Keratinocyte (primary cell): ENCODE measurements around the gene ZBTB2. TPM values are rescaled to one million over a fixed set of nuclear protein-coding genes. Genes with fewer than 3 reads are reported as not detected.

Source experiments
- DNase-seq: peaks from one replicate; pipeline ENCODE4 v3.0.0-alpha.2; 2011; ENCODE audit warnings: low read depth, missing footprints, low spot score
- FAIRE-seq: peaks from 2 replicates; lab custom pipeline; 2011; peaks lifted over from hg19 to GRCh38; lab: Jason Lieb, UNC
- H2AFZ ChIP-seq: 2 replicates; pipeline ENCODE4 v1.6.0; 2012; ENCODE audit warnings: low read length, control low read depth, inconsistent platforms; ENCODE audit not compliant: control insufficient read depth
- H3K27ac ChIP-seq: 2 replicates; pipeline ENCODE4 v1.5.1; 2011; ENCODE audit warnings: low read length; ENCODE audit not compliant: control insufficient read depth, insufficient read depth
- H3K27me3 ChIP-seq: 3 replicates; pipeline ENCODE4 v1.6.0; 2011; ENCODE audit warnings: low read length; ENCODE audit not compliant: control insufficient read depth, insufficient read depth; ENCODE audit errors: extremely low read depth
- H3K36me3 ChIP-seq, 2 experiments: 2 replicates in 1 of 2; 3 replicates in 1 of 2; pipeline ENCODE4 v1.5.1; 2011; ENCODE audit warnings: low read length in 2 of 2, mild to moderate bottlenecking in 1 of 2; ENCODE audit not compliant: control insufficient read depth in 2 of 2, insufficient read depth in 2 of 2; ENCODE audit errors: extremely low read depth in 1 of 2
- H3K4me1 ChIP-seq: 3 replicates; pipeline ENCODE4 v1.5.1; 2011; ENCODE audit warnings: low read length; ENCODE audit not compliant: control insufficient read depth, insufficient read depth; ENCODE audit errors: extremely low read depth
- H3K4me2 ChIP-seq: 3 replicates; pipeline ENCODE4 v1.6.0; 2011; ENCODE audit warnings: low read depth, low read length; ENCODE audit not compliant: control insufficient read depth, insufficient read depth; ENCODE audit errors: extremely low read depth
- H3K4me3 ChIP-seq, 3 experiments: fragments of 200-600 bp in 1 of 3; sonication (generic) in 1 of 3; 2 replicates in 2 of 3; 3 replicates in 1 of 3; pipeline ENCODE4 v1.5.1; 2011 to 2016; ENCODE audit warnings: low read length in 3 of 3, mild to moderate bottlenecking in 3 of 3, control low read depth in 2 of 3, inconsistent platforms in 1 of 3, low read depth in 1 of 3, mixed read lengths in 1 of 3, mixed run types in 1 of 3, moderate library complexity in 1 of 3; ENCODE audit not compliant: control insufficient read depth in 2 of 3, insufficient read depth in 2 of 3; ENCODE audit errors: extremely low read depth in 1 of 3
- H3K79me2 ChIP-seq: 2 replicates; pipeline ENCODE4 v1.6.0; 2012; ENCODE audit warnings: low read length; ENCODE audit not compliant: control insufficient read depth, insufficient read depth
- H3K9ac ChIP-seq: 3 replicates; pipeline ENCODE4 v1.6.0; 2011; ENCODE audit warnings: low read length; ENCODE audit not compliant: control insufficient read depth, insufficient read depth; ENCODE audit errors: extremely low read depth
- H3K9me1 ChIP-seq: 3 replicates; pipeline ENCODE4 v1.6.0; 2011; ENCODE audit warnings: low read length; ENCODE audit not compliant: control insufficient read depth, insufficient read depth; ENCODE audit errors: extremely low read depth
- H3K9me3 ChIP-seq: 2 replicates; pipeline ENCODE4 v1.5.1; 2012; ENCODE audit warnings: low read depth, low read length; ENCODE audit not compliant: control insufficient read depth
- H4K20me1 ChIP-seq: 3 replicates; pipeline ENCODE4 v1.6.0; 2011; ENCODE audit warnings: low read length; ENCODE audit not compliant: control insufficient read depth, insufficient read depth; ENCODE audit errors: extremely low read depth
- CTCF ChIP-seq, 3 experiments: IDR thresholded peaks in 1 of 3; conservative IDR thresholded peaks in 1 of 3; optimal IDR thresholded peaks in 1 of 3; 2 replicates in 2 of 3; 3 replicates in 1 of 3; pipeline versions ENCODE3 to v1.5.1; 2011; ENCODE audit warnings: low read length in 3 of 3, mild to moderate bottlenecking in 3 of 3, moderate library complexity in 2 of 3, control low read depth in 1 of 3, inconsistent platforms in 1 of 3; ENCODE audit not compliant: insufficient read depth in 2 of 3; ENCODE audit errors: extremely low read depth in 1 of 3
- EZH2 ChIP-seq: IDR thresholded peaks from one replicate; pipeline ENCODE4 v1.6.1; 2012; ENCODE audit warnings: inconsistent platforms, mild to moderate bottlenecking, low read length, moderate library complexity
- dilution Hi-C: fragments of 300-500 bp; cut with MboI; formaldehyde crosslinking; loops from one replicate; pipeline ENCODE4 v1.7.0; 2020; ENCODE audit warnings: low sequenced_read_pairs; ENCODE audit not compliant: extremely low pct_ligation_motif_present
- polyA plus RNA-seq, 5 experiments: library from polyadenylated mRNA; depleted of rRNA in 3 of 5; stranded (reverse) in 3 of 5; stranded (forward) in 1 of 5; unstranded in 1 of 5; fragments of >200 nt; gene quantifications; 1 replicate in 1 of 5; 2 replicates in 3 of 5; 3 replicates in 1 of 5; pipeline versions ENCODE4 v1.2.1 to v1.2.3, GENCODE V29; 2011 to 2012; ENCODE audit warnings: missing spikeins in 2 of 5, low read depth in 1 of 5, low replicate concordance in 1 of 5

ZBTB2 gene
- polyA plus RNA-seq, 1 donor (not counting 4 experiments of a cell fraction or from before 2014, with no cell fraction given), result 10.9 TPM

DNA sequence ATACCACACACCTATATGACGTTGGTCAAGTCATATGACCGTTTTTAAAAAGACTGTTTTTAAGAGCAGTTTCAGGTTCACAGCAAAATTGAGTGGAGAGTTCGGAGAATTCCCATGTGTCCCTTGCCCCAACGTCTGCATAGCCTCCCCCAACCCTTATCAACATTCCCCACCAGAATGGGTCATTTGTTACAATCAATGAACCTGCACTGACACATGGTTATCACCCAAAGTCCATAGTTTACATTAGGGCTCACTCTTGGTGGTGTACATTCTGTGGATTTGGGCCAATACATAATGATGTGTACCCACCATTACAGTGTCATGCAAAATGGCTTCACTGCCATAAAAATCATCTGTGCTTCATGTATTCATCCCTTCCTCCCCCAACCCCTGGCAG is 52.0 kb downstream of the ZBTB2 start:
- H3K27me3 ChIP-seq, result no peaks in the 10 kb centered on the region
- H3K9me3 ChIP-seq, result no peaks in the 10 kb centered on the region
- FAIRE-seq (no peak), DNase-seq (no peak)
- no peak overlapping the region for H3K27ac ChIP-seq
- no peak overlapping the region for H3K4me2 ChIP-seq
- no peak overlapping the region for H3K4me3 ChIP-seq
- TF ChIP-seq CTCF (optimal IDR thresholded peaks at IDR 0.05 in 1 of 3, IDR thresholded peaks at IDR 0.05 in 1 of 3, conservative IDR thresholded peaks at IDR 0.05 in 1 of 3; ENCODE audit: extremely low read depth in 1 of 3, insufficient read depth in 2 of 3, low read length in 3 of 3), result no peak
- TF ChIP-seq EZH2, result no peak
- no peaks in the 10 kb centered on the region for H3K79me2 ChIP-seq
- H3K9ac ChIP-seq, result no peak overlapping the region
- no peaks in the 10 kb centered on the region for H4K20me1 ChIP-seq
- no peak overlapping the region for H2AFZ ChIP-seq
- no peaks in the 10 kb centered on the region for H3K4me1 ChIP-seq
- dilution Hi-C loops, result no loop called here
- no peaks in the 10 kb centered on the region for H3K9me1 ChIP-seq
- no peaks in the 10 kb centered on the region for H3K36me3 ChIP-seq

GRCh38 chr6:151338651-151339200 is 52.6 kb downstream of the ZBTB2 start:
- no peaks in the 10 kb centered on the region for H3K9me3 ChIP-seq
- H3K4me1 ChIP-seq, result no peaks in the 10 kb centered on the region
- no peak overlapping the region for H3K9ac ChIP-seq
- H4K20me1 ChIP-seq, result no peaks in the 10 kb centered on the region
- H3K36me3 ChIP-seq, result no peaks in the 10 kb centered on the region
- no peak overlapping the region for H3K4me2 ChIP-seq
- H3K79me2 ChIP-seq, result no peaks in the 10 kb centered on the region
- no peak overlapping the region for H3K4me3 ChIP-seq
- no peak overlapping the region for H2AFZ ChIP-seq
- H3K27ac ChIP-seq, result no peak overlapping the region
- no peaks in the 10 kb centered on the region for H3K9me1 ChIP-seq
- DNase-seq (no peak), FAIRE-seq (no peak)
- TF ChIP-seq CTCF (optimal IDR thresholded peaks at IDR 0.05 in 1 of 3, IDR thresholded peaks at IDR 0.05 in 1 of 3, conservative IDR thresholded peaks at IDR 0.05 in 1 of 3; ENCODE audit: extremely low read depth in 1 of 3, insufficient read depth in 2 of 3, low read length in 3 of 3), result no peak
- TF ChIP-seq EZH2, result no peak
- dilution Hi-C loops, result no loop called here
- no peaks in the 10 kb centered on the region for H3K27me3 ChIP-seq
